DND-41 (cell line): ENCODE results near the gene TDRD9.

ENCODE experiments used
- EZH2 ChIP-seq: IDR thresholded peaks from 3 replicates; pipeline ENCODE4 v1.6.1; 2012; ENCODE audit warnings: borderline replicate concordance, low read depth, mild to moderate bottlenecking, moderate library complexity, low read length, inconsistent platforms; ENCODE audit not compliant: severe bottlenecking
- TF ChIP-seq, protein P1 (sequence below): IDR thresholded peaks from 2 replicates; pipeline ENCODE4 v1.5.1; 2012; ENCODE audit warnings: borderline replicate concordance, low read length, moderate library complexity, mild to moderate bottlenecking; ENCODE audit not compliant: poor library complexity, severe bottlenecking; ENCODE audit errors: extremely low read depth

DNA sequence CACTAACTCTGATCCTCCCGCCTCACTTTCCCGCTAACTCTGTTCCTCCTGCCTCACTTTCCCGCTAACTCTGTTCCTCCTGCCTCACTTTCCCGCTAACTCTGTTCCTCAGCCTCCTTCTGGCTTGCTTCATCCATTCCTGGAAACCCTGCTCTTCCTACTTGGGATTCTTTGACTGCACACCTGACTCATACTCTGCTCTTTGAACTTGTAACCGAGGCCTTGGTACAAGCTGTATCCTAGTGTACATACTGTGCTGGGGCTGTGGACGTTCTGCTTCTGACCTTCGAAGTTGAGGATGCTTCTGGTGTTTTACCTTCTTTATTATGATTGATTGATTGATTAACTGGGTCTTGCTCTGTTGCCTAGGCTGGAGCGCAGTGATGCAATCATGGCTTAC, 77.2 kb downstream of the TDRD9 start:
- TF ChIP-seq, protein P1, sequence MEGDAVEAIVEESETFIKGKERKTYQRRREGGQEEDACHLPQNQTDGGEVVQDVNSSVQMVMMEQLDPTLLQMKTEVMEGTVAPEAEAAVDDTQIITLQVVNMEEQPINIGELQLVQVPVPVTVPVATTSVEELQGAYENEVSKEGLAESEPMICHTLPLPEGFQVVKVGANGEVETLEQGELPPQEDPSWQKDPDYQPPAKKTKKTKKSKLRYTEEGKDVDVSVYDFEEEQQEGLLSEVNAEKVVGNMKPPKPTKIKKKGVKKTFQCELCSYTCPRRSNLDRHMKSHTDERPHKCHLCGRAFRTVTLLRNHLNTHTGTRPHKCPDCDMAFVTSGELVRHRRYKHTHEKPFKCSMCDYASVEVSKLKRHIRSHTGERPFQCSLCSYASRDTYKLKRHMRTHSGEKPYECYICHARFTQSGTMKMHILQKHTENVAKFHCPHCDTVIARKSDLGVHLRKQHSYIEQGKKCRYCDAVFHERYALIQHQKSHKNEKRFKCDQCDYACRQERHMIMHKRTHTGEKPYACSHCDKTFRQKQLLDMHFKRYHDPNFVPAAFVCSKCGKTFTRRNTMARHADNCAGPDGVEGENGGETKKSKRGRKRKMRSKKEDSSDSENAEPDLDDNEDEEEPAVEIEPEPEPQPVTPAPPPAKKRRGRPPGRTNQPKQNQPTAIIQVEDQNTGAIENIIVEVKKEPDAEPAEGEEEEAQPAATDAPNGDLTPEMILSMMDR, result no peak
- no peak for TF ChIP-seq EZH2
